Activated T-helper 1 cell treated with anti-CD3 and anti-CD28 coated beads, Interleukin-2, amount 50 U/mL, for 16 hours (primary cell): ENCODE data around the gene BMERB1.
"Not testable (repeated sequence)": the region's sequence is repeated elsewhere in the genome, so short reads cannot be mapped to it uniquely, and the experiment has no call there.

Source experiments
- DNase-seq, 2 donors: peaks; one replicate each; pipeline ENCODE4 v3.0.0-alpha.2; 2020; ENCODE audit warnings: low read depth in 1 of 2, low spot score in 1 of 2

BMERB1 gene

GRCh38 chr16:15553313-15554088, 119.1 kb downstream of the BMERB1 start:
- no peak for DNase-seq

DNA sequence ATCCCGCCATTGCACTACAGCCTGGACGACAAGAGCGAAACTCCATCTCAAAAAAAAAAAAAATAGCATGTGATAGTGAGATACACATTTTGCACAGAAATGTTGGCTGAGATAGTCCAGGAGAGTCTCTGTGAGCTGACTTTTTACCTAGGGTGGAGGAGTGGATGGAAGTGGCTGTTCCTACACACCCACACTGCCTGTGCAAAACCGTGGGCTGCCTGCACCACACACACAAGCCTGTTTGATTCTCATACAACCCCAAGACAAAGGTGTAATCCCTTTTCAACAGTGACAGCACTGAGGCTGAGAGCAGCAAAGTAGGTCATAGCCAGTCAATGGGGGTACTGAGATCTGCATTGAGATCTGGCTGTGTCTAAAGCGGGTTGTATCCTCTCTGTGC, 121.7 kb downstream of the BMERB1 start:
- DNase-seq: no peak

DNA sequence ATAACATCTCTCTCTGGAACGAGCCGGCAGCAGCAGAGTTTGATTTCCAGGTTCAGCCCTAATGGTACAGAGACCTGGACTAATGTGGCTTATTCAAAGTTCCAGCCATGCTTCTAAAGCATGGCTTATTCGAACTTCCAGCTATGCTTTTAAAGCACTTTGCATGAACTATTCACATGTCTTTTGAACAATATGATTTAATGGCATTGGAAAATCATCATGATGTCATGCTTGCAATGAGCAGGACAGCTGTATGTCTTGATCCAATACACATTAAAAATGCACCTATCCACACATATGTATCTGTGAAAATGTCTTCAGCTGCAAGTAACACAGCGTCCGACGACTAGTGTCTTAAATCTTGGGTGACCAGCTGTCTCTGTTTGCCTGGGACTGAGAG, 122.9 kb downstream of the BMERB1 start:
- no peak for DNase-seq

GRCh38 chr16:15559176-15559575, 124.8 kb downstream of the BMERB1 start:
- DNase-seq: no peak

DNA sequence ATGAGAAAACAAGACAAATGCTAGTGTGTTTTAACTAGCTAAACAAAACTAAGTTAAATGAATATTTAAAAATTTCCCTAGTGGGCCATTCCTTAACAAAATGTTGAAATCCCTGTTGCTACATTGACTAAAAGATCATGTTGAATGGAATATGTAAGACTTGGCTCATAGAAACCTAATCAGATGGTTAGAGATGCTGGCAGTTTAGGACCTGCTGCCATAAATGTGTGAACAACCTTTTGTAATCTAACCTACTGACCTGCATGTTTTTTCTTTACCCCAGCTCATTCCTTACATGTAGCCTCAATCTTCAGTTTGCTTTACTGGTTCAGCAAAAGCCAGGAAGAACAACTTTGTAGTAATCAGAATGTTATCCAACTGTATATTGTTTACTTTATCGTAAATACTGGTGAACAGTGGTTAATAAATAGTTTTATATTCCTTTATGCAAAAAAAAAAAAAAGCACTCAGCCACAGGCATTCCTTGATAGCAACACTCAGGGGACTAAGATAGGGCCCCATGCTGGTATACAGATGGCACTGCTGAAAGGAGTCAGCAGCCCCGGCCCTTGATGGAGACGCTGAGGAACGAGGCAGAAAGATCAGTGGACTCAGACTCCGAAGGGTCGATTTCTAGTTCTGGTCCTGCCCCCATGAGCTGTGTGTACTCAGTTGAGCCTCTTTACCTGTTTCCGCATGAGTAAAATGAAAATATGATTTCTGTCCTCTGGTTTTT, 130.4 kb downstream of the BMERB1 start:
- DNase-seq: no peak

DNA sequence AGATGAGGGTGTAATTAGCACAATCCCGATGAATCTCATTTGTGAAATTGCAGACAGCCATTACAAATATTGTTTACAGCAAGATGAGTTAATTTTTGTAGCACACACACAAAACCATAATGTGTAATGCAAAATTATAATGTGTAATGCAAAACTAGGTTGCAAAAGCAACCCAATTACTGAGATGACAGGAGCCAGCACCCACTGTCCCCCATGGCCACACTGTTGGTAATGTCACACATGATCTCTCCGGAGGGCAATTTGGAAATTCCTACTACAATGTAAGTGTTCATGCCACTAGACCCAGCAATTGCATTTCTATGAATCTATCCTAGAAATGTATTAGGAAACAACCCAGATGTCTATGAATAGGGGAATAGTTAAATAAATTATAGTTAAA, 131.7 kb downstream of the BMERB1 start:
- DNase-seq: no peak

- DNase-seq: no peak
Measured at GRCh38 chr16:15567823-15568222, 133.4 kb downstream of the BMERB1 start.

DNA sequence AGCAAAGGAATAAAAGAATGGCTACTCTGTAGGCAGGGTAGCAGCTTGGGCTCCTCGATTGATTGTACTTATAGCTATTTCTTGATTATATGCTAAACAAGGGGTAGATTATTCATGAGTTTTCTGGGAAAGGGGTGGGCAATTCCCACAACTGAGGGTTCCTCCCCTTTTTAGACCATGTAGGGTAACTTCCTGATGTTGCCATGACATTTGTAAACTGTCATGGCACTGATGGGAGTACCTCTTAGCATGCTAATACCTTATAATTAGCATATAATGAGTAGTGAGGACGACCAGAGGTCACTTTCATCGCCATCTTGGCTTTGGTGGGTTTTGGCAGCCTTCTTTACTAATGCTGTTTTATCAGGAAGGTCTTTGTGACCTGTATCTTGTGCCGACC, 136.3 kb downstream of the BMERB1 start:
- DNase-seq: not testable (repeated sequence)

GRCh38 chr16:15571557-15571956, 137.2 kb downstream of the BMERB1 start:
- DNase-seq: no peak

- DNase-seq: no peak
Measured at GRCh38 chr16:15572329-15573001, 138.1 kb downstream of the BMERB1 start.

GRCh38 chr16:15573274-15573895, 139.0 kb downstream of the BMERB1 start:
- DNase-seq: no peak

GRCh38 chr16:15573896-15574613, 139.7 kb downstream of the BMERB1 start:
- DNase-seq: not testable (repeated sequence)

- DNase-seq: no peak
Measured at GRCh38 chr16:15574614-15574948, 140.2 kb downstream of the BMERB1 start.

DNA sequence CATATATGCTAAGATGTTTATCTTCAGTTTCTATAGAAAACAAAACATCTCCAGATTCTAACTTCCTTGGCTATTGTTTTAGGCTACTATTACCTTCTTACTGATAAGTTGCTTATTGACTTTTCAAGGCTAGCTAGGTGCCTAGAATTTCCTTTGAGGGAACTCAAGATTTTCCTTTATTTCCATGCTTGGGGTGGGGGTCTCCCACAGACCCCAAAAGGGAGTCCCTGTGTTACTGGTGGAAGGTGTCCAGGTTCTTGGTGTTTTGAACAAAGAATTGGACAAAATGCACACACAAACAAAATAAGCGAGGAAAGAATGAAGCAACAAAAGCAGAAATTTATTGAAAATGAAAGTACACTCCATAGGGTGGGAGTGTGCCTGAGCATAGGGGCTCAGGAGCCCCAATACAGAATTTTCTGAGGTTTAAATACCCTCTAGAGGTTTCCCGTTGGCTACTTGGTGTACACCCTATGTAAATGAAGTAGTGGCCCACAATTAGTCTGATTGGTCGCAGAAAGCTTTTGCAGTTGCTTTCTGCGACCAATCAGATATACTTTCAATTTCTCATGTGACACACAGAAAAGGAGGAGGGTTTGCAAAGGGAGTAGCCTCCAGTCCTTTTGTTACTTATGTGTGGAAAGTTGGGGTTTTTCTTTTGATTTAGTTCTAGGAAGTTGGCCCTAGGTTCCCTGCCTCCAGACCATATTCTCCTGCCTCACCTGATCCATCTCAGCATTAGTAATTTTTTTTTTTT, 141.1 kb downstream of the BMERB1 start:
- DNase-seq: no peak

GRCh38 chr16:15576960-15577958, 142.9 kb downstream of the BMERB1 start:
- no peak for DNase-seq

DNA sequence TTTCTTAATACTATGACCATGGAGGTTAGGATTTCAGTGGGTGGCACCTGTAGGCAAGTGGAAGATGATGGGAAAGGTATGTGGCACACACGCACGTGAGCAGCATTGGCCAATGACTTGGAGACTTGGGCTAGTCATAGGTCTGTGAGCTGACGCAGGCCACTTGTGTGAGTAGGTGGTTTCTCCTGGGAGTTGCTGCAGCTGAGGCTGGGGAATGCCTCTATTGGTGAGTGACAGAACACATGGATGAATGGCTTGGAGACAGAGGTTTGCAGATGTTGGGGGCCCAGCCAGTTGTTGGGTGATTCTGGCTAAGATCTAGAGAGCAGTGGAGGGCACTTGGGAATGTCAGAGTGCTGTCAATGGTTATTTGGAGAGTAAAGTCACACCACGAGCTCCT, 144.4 kb downstream of the BMERB1 start:
- DNase-seq: no peak

DNA sequence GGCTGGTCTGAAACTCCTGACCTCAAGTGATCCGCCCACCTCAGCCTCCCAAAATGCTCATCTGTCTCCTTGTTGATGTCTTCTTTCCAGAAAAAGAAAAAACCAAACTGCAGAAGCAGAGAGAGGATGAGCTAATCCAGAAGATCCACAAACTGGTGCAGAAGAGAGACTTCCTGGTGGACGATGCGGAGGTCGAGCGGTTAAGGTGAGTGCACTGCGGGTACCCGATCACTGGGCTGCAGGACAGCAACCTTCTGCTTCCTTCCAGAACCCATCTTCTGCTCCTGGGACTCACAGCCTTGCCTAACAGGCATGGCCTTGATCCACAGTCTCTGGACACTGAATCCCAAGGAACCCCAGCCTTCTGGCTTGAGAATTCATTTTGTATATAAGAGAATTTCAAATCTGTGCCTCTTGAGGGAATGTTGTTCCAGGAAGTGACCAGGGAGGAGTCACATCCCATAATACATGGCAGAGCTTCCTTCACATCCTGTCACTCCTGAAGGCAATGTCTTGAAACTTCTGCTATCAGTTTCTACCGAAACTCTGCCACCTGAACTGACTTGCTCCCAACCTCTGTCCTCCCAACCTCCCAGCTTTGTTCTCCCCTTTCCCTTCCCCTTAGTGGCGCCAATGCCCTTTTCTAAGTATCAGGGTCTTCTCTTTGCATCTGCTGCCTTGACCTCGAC, 146.9 kb downstream of the BMERB1 start:
- DNase-seq: no peak

DNA sequence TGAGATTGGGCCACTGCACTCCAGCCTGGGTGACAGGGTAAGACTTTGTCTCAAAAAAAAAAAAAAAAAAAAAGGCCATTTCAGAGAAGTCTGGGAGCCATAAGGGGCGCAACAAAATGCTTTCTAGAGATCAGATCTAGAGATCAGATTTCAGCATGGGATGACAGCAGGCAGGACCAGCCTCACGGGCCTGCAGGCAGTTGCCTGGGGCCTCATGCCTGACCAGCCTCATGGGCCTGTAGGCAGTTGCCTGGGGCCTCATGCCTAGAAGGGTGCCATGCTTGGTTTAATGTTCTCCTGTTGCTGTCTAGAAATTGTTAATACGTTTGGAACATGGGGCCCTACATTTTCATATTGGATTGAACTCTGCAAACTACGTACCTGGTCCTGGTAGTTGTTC, 149.1 kb downstream of the BMERB1 start:
- DNase-seq: no peak

DNA sequence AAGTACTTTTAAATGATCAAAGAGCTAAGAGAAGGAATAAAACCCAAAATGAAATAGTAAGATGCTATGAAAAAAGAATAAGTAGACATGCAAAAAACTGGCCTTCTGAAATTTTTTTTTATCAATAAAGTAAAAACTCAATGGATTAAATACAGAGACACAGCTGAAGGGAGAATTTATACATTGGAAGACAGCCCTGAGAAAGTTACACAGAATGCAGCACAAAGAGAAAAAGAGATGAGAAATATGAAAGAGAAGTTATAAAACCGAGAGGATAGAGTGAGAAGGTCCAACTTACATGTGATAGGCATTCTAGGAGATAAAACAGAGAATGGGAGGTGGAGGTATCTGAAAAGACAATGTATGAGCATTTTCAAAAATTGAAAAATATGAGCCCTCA, 151.6 kb downstream of the BMERB1 start:
- no peak for DNase-seq
